HUES48 (cell line): Measurements from ENCODE around the gene PDRG1.
"Not testable (repeated sequence)": the region's sequence is repeated elsewhere in the genome, so short reads cannot be mapped to it uniquely, and the experiment has no call there.

Experiments
- H3K27ac ChIP-seq: one replicate; pipeline ENCODE4 v1.7.0; 2013; ENCODE audit warnings: low read depth, low read length, inconsistent platforms
- H3K27me3 ChIP-seq: 2 replicates; pipeline ENCODE4 v1.6.1; 2013; ENCODE audit warnings: mild to moderate bottlenecking, low read length; ENCODE audit not compliant: control insufficient read depth, insufficient read depth
- H3K36me3 ChIP-seq: 2 replicates; pipeline ENCODE4 v1.6.1; 2013; ENCODE audit warnings: low read length; ENCODE audit not compliant: control insufficient read depth, insufficient read depth
- H3K4me1 ChIP-seq: 2 replicates; pipeline ENCODE4 v1.6.1; 2013; ENCODE audit warnings: mild to moderate bottlenecking, low read length; ENCODE audit not compliant: control insufficient read depth, insufficient read depth
- H3K4me3 ChIP-seq: 2 replicates; pipeline ENCODE4 v1.5.1; 2013; ENCODE audit warnings: mild to moderate bottlenecking, low read depth, low read length
- H3K9ac ChIP-seq: 2 replicates; pipeline ENCODE4 v1.6.1; 2013; ENCODE audit warnings: mild to moderate bottlenecking, low read depth, low read length, moderate library complexity
- H3K9me3 ChIP-seq: 2 replicates; pipeline ENCODE4 v1.6.1; 2013; ENCODE audit warnings: low read length; ENCODE audit not compliant: control insufficient read depth, insufficient read depth

Gene PDRG1

GRCh38 chr20:31917962-31918412 is 33.9 kb downstream of the PDRG1 start:
- H3K9ac ChIP-seq, H3K9me3 ChIP-seq, H3K27me3 ChIP-seq, H3K36me3 ChIP-seq, H3K27ac ChIP-seq, H3K4me3 ChIP-seq: not testable (repeated sequence)
- peaks cover 25% of the 10 kb centered on the region for H3K4me1 ChIP-seq

DNA sequence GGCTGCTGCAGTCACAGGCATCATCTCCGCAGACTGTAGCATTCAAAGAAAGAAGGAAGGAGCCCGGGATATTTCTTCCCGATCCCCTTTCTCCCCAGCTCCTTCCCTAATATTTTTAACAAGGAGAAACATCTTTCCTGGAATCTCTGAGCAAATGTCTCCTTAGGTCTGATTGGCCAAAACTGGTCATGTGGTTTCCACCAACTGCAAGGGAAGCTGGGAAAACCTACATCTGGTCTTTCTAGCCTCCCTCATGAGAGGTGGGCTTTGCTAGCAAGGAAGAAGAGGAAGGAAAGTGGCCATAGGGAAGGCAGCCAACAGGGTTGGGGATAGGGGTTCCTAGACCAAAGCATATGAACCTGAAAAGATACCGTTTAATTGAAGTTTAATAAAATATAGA is 35.1 kb downstream of the PDRG1 start:
- Histone ChIP-seq H3K36me3 (no peaks in the 10 kb centered on the region), H3K9ac (no peak overlapping the region), H3K4me1 (peaks cover 35% of the 10 kb centered on the region), H3K9me3 (no peaks in the 10 kb centered on the region), H3K27ac (no peak overlapping the region), H3K4me3 (no peak overlapping the region), H3K27me3 (no peaks in the 10 kb centered on the region)

DNA sequence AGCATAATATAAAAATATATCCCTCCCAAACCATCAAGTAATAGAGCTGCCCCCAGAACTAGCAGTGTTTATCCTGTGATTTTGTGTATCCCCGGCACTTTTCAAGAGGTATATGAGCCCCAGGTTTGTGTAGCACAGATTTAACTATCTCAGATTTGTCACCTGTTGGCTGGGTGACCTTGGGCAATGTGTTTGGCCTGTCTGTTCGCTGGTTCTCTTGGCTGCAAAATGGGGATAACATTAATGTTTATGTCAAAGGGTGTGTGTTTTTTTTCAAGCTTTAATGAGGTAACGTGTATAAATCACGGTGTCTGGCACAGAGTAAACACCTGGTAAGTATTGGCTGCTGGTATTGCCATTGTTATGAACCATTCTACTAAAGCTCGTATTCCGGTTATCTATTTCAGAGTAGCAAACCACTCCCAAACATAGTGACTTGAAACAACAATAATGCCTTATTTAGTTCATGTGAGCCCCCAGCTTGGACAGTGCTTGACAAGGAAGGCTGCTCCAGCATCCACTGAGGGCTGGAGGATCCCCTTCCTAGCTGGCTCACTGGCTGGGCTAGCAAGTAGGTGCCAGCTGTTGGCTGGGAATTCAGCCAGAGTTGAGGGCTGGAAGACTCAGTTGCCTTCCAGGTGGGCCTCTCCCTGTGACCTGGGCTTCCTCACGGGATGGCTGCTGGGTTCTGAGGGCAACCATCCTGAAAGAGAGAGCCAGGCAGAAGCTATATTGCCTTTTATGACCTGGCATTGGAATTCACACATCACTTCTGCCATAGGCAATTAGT is 36.2 kb downstream of the PDRG1 start:
- no peaks in the 10 kb centered on the region for H3K9me3 ChIP-seq
- no peaks in the 10 kb centered on the region for H3K27me3 ChIP-seq
- H3K36me3 ChIP-seq, result no peaks in the 10 kb centered on the region
- H3K4me1 ChIP-seq, result peaks cover 42% of the 10 kb centered on the region
- no peak overlapping the region for H3K27ac ChIP-seq
- no peak overlapping the region for H3K9ac ChIP-seq
- H3K4me3 ChIP-seq, result no peak overlapping the region

DNA sequence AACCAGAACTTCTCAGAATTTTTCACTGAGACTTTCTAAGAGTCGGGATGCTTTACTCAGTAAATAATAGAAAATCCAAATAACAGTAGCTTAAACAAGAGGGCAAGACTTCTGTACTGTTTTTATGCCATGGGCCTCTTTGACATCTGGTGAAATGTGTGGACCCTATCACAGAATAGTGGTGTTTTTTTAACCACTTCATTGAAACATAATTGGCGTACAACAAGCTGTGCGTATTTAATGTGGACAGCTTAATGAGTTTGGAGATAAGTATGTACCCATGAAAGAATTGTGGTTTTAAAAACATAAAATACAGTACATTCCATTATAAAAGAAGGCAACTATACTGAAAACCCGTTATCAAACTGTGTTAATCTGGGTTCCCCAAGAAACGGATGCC is 37.7 kb downstream of the PDRG1 start:
- Histone ChIP-seq H3K4me3 (no peak overlapping the region), H3K27ac (no peak overlapping the region), H3K36me3 (no peaks in the 10 kb centered on the region), H3K27me3 (no peaks in the 10 kb centered on the region), H3K9ac (no peak overlapping the region), H3K9me3 (no peaks in the 10 kb centered on the region), H3K4me1 (peaks cover 41% of the 10 kb centered on the region)

- no peaks in the 10 kb centered on the region for H3K27me3 ChIP-seq
- no peak overlapping the region for H3K27ac ChIP-seq
- H3K36me3 ChIP-seq, result no peaks in the 10 kb centered on the region
- H3K4me1 ChIP-seq, result peaks cover 40% of the 10 kb centered on the region
- H3K4me3 ChIP-seq, result no peak overlapping the region
- no peaks in the 10 kb centered on the region for H3K9me3 ChIP-seq
- H3K9ac ChIP-seq, result no peak overlapping the region
These were observed 38.3 kb downstream of the PDRG1 start for GRCh38 chr20:31913431-31914157.

GRCh38 chr20:31910071-31910803 is 41.6 kb downstream of the PDRG1 start:
- Histone ChIP-seq H3K4me1 (peaks cover 49% of the 10 kb centered on the region), H3K36me3 (no peaks in the 10 kb centered on the region), H3K4me3 (no peak overlapping the region), H3K27ac (no peak overlapping the region), H3K9ac (no peak overlapping the region), H3K9me3 (no peaks in the 10 kb centered on the region), H3K27me3 (no peaks in the 10 kb centered on the region)

DNA sequence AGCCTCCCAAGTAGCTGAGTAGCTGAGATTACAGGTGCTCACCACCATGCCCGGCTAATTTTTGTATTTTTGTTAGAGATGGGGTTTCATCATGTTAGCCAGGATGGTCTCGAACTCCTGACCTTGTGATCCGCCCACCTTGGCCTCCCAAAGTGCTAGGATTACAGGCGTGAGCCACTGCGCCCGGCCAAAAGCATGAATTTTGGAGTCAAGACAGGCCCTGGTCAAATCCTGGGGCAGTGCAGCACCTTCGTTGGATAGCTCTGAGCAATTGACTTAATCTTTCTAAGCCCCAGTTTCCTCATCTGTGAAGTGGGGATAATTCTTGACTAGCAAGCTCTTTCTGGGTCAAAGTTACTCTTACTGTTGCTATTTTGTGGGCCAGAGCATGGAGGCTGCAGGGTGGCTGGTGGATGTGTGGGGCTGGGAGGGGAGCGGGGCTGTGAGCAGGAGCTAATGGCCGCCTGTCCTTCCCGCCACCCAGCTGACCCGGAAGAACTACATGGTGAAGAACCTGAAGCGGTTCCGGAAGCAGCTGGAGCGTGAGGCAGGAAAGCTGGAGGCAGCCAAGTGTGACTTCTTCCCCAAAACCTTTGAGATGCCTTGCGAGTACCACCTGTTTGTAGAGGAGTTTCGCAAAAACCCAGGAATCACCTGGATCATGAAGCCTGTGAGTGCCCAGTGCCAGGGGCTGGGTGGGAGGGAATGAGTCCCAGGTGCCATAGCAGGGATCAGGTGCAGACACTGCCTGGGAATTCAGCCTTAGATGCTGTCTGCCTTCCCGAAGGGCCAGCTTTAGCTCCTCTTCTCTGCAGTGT is 42.4 kb downstream of the PDRG1 start:
- Histone ChIP-seq H3K27ac (no peak overlapping the region), H3K4me3 (no peak overlapping the region)

DNA sequence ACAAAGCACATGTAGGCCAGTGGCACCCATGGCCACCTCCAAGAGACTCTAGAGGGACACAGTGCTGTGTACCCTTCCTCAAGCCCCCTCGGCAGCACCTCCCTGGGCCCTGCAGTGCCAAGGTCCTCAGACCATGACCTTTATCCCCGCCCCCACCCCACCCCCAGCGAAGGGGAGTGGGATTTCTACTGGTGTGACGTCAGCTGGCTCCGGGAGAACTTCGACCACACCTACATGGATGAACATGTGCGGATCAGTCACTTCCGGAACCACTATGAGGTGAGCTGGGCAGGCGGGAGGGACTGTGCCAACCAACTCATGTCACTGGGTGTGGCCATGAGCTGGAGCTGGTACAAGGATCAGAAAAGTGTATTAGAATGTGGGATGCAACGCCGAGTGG is 43.4 kb downstream of the PDRG1 start:
- H3K27ac ChIP-seq, result no peak overlapping the region

More for the DNA sequence above, 42.4 kb downstream of the PDRG1 start:
- no peak overlapping the region for H3K9ac ChIP-seq
- no peaks in the 10 kb centered on the region for H3K36me3 ChIP-seq
- peaks cover 46% of the 10 kb centered on the region for H3K4me1 ChIP-seq
- no peaks in the 10 kb centered on the region for H3K9me3 ChIP-seq
- H3K27me3 ChIP-seq, result no peaks in the 10 kb centered on the region

GRCh38 chr20:31908016-31908415 is 43.8 kb downstream of the PDRG1 start:
- H3K36me3 ChIP-seq, result no peaks in the 10 kb centered on the region
- H3K4me3 ChIP-seq, result no peak overlapping the region
- H3K27ac ChIP-seq, result no peak overlapping the region
- peaks cover 33% of the 10 kb centered on the region for H3K4me1 ChIP-seq
- H3K9ac ChIP-seq, result no peak overlapping the region
- no peaks in the 10 kb centered on the region for H3K27me3 ChIP-seq
- H3K9me3 ChIP-seq, result no peaks in the 10 kb centered on the region

More for the DNA sequence above, 43.4 kb downstream of the PDRG1 start:
- no peak overlapping the region for H3K4me3 ChIP-seq
- H3K36me3 ChIP-seq, result no peaks in the 10 kb centered on the region
- no peaks in the 10 kb centered on the region for H3K27me3 ChIP-seq
- no peaks in the 10 kb centered on the region for H3K9me3 ChIP-seq
- peaks cover 37% of the 10 kb centered on the region for H3K4me1 ChIP-seq
- H3K9ac ChIP-seq, result no peak overlapping the region

- Histone ChIP-seq H3K27ac (no peak overlapping the region), H3K27me3 (no peaks in the 10 kb centered on the region), H3K4me1 (peaks cover 26% of the 10 kb centered on the region), H3K9me3 (no peaks in the 10 kb centered on the region), H3K4me3 (no peak overlapping the region), H3K9ac (no peak overlapping the region), H3K36me3 (no peaks in the 10 kb centered on the region)
These were observed 44.8 kb downstream of the PDRG1 start for GRCh38 chr20:31907046-31907445.
